Glomerular visceral epithelial cell (primary cell): ENCODE data around the gene TBC1D22A.
"Not testable (repeated sequence)": the region's sequence is repeated elsewhere in the genome, so short reads cannot be mapped to it uniquely, and the experiment has no call there.

Experiments used
- DNase-seq: peaks from one replicate; pipeline ENCODE4 v3.0.0-alpha.2; 2016; ENCODE audit errors: extremely low spot score

Gene TBC1D22A

GRCh38 chr22:47155131-47155885, 392.9 kb downstream of the TBC1D22A start:
- no peak for DNase-seq

GRCh38 chr22:47155912-47156311, 393.5 kb downstream of the TBC1D22A start:
- DNase-seq = no peak

GRCh38 chr22:47156352-47157092, 394.1 kb downstream of the TBC1D22A start:
- no peak for DNase-seq

GRCh38 chr22:47157093-47157420, 394.6 kb downstream of the TBC1D22A start:
- no peak for DNase-seq

- DNase-seq = no peak
Measured at GRCh38 chr22:47157486-47158270, 395.2 kb downstream of the TBC1D22A start.

GRCh38 chr22:47158457-47158856, 396.0 kb downstream of the TBC1D22A start:
- no peak for DNase-seq

GRCh38 chr22:47159592-47159991, 397.1 kb downstream of the TBC1D22A start:
- DNase-seq = no peak

- DNase-seq = no peak
Measured at GRCh38 chr22:47160141-47160541, 397.7 kb downstream of the TBC1D22A start.

GRCh38 chr22:47160781-47161520, 398.5 kb downstream of the TBC1D22A start:
- no peak for DNase-seq

- no peak for DNase-seq
Measured at GRCh38 chr22:47161631-47162030, 399.2 kb downstream of the TBC1D22A start.

- no peak for DNase-seq
Measured at GRCh38 chr22:47162865-47163264, 400.4 kb downstream of the TBC1D22A start.

- no peak for DNase-seq
Measured at GRCh38 chr22:47163481-47163855, 401.0 kb downstream of the TBC1D22A start.

GRCh38 chr22:47163856-47164513, 401.5 kb downstream of the TBC1D22A start:
- DNase-seq = no peak

- no peak for DNase-seq
Measured at GRCh38 chr22:47164514-47165337, 402.3 kb downstream of the TBC1D22A start.

GRCh38 chr22:47165338-47166032, 403.0 kb downstream of the TBC1D22A start:
- no peak for DNase-seq

- DNase-seq = no peak
Measured at GRCh38 chr22:47166033-47166404, 403.6 kb downstream of the TBC1D22A start.

GRCh38 chr22:47166446-47167016, 404.1 kb downstream of the TBC1D22A start:
- DNase-seq = no peak

- DNase-seq = no peak
Measured at GRCh38 chr22:47167056-47167455, 404.6 kb downstream of the TBC1D22A start.

GRCh38 chr22:47167921-47168320, 405.5 kb downstream of the TBC1D22A start:
- not testable (repeated sequence) for DNase-seq

GRCh38 chr22:47168441-47168840, 406.0 kb downstream of the TBC1D22A start:
- DNase-seq = no peak
